PC-9 (cell line): ENCODE results near the gene FEZ2. TPM values are rescaled to one million over a fixed set of nuclear protein-coding genes. Genes with fewer than 3 reads are reported as not detected.

ENCODE experiments used
- BruUV-seq: library from RNA; stranded (reverse); fragments of 400-500 nt; replicated peaks from 2 replicates; lab custom pipeline; 2021; lab: Mats Ljungman, UMichigan
- CTCF ChIA-PET: fragments of 300-600 bp; sonication (Branson Sonifier 250); formaldehyde crosslinking; loops from one replicate; lab custom pipeline; 2022; ENCODE audit warnings: antibody characterized with exemption; lab: Charles Lee
- POLR2A ChIA-PET: fragments of 300-600 bp; sonication (Branson Sonifier 250); formaldehyde crosslinking; loops from one replicate; lab custom pipeline; 2022; ENCODE audit warnings: antibody characterized with exemption; ENCODE audit not compliant: unreplicated experiment; lab: Charles Lee
- DNase-seq, 2 experiments: peaks; one replicate each; pipeline versions ENCODE4 v3.0.0 to v3.0.0-alpha.2; 2015 to 2022; ENCODE audit warnings: mixed read lengths in 1 of 2
- H2AFZ ChIP-seq: fragments of 200-600 bp; sonication (generic); 2 replicates; pipeline ENCODE4 v1.8.1; 2017; ENCODE audit warnings: antibody characterized with exemption
- H3F3A ChIP-seq: fragments of 200-600 bp; sonication (generic); 2 replicates; pipeline ENCODE4 v1.8.1; 2017; ENCODE audit warnings: antibody characterized with exemption, mild to moderate bottlenecking, low read depth; ENCODE audit not compliant: insufficient read depth
- H3K27ac ChIP-seq: fragments of 200-600 bp; sonication (generic); 2 replicates; pipeline ENCODE4 v1.6.1; 2016; ENCODE audit warnings: mixed run types
- H3K27me3 ChIP-seq: fragments of 200-600 bp; sonication (generic); 2 replicates; pipeline ENCODE4 v1.6.1; 2016; ENCODE audit warnings: low read depth, mixed run types; ENCODE audit not compliant: insufficient read depth
- H3K36me3 ChIP-seq: fragments of 200-600 bp; sonication (generic); 2 replicates; pipeline ENCODE4 v1.6.1; 2016; ENCODE audit warnings: low read depth, mixed run types
- H3K4me1 ChIP-seq: fragments of 200-600 bp; sonication (generic); replicated peaks from 2 replicates; pipeline ENCODE4 v1.6.1; 2016; ENCODE audit warnings: mixed run types; ENCODE audit not compliant: insufficient read depth
- H3K4me2 ChIP-seq: fragments of 200-600 bp; sonication (generic); 2 replicates; pipeline ENCODE4 v1.6.1; 2017; ENCODE audit warnings: mixed run types
- H3K4me3 ChIP-seq: fragments of 200-600 bp; sonication (generic); 2 replicates; pipeline ENCODE4 v1.6.1; 2016; ENCODE audit warnings: mixed run types
- H3K79me2 ChIP-seq: fragments of 200-600 bp; sonication (generic); 2 replicates; pipeline ENCODE4 v1.6.1; 2017; ENCODE audit warnings: low read depth, mixed run types
- H3K9me2 ChIP-seq: fragments of 200-600 bp; sonication (generic); 2 replicates; pipeline ENCODE4 v1.8.1; 2017; ENCODE audit warnings: mild to moderate bottlenecking; ENCODE audit not compliant: insufficient read depth
- H3K9me3 ChIP-seq: fragments of 200-600 bp; sonication (generic); 2 replicates; pipeline ENCODE4 v1.8.1; 2016; ENCODE audit warnings: low read depth; ENCODE audit not compliant: insufficient read depth
- H4K20me1 ChIP-seq: fragments of 200-600 bp; sonication (generic); 2 replicates; pipeline ENCODE4 v1.8.1; 2017; ENCODE audit not compliant: insufficient read depth
- CTCF ChIP-seq: fragments of 200-600 bp; sonication (generic); conservative IDR thresholded peaks from 2 replicates; pipeline ENCODE4 v1.6.1; 2017; ENCODE audit warnings: mixed run types, antibody characterized with exemption, mild to moderate bottlenecking, moderate library complexity
- EZH2 ChIP-seq: fragments of 200-600 bp; sonication (generic); IDR thresholded peaks from 2 replicates; pipeline ENCODE4 v1.8.0; 2017; ENCODE audit warnings: antibody characterized with exemption, low read depth
- intact Hi-C: fragments of 100-400 bp; cut with micrococcal nuclease; formaldehyde crosslinking; loops from one replicate; pipeline ENCODE4 v1.10.0; 2022; ENCODE audit not compliant: unreplicated experiment
- total RNA-seq: library from RNA; stranded (reverse); gene quantifications from 2 replicates; pipeline ENCODE4 v1.2.3, GENCODE V29; 2021

Gene FEZ2
- total RNA-seq, 1 experiment from 2014 or later, result 33.9 TPM

GRCh38 chr2:36568516-36569246, 29.3 kb downstream of the FEZ2 start:
- intact Hi-C loops, result no loop called here
- H3K27me3 ChIP-seq, result no peaks in the 10 kb centered on the region
- peaks cover 46% of the 10 kb centered on the region for H3K4me1 ChIP-seq
- H3K9me3 ChIP-seq, result no peaks in the 10 kb centered on the region
- peak overlapping the region; percentile 30 for H3K4me2 ChIP-seq
- CTCF ChIA-PET, result interaction anchor here (0.5 kb wide), 1 partner anchor 433 kb away, joined by 12 read pairs; no protein-coding TSS in a partner anchor
- peak in 1 of 2 experiments; percentile 72 for DNase-seq
- H3K79me2 ChIP-seq, result peaks cover 25% of the 10 kb centered on the region
- POLR2A ChIA-PET, result interaction anchor here (0.8 kb wide), 1 partner anchor 1101 kb away, joined by 10 read pairs; no protein-coding TSS in a partner anchor
- peaks cover 23% of the 10 kb centered on the region for H3K36me3 ChIP-seq
- H3K9me2 ChIP-seq, result no peaks in the 10 kb centered on the region
- no peak overlapping the region; the same call in 1 of the 2 replicates for H3K4me3 ChIP-seq
- no peak for TF ChIP-seq EZH2
- H3F3A ChIP-seq, result peaks cover 23% of the 10 kb centered on the region
- H4K20me1 ChIP-seq, result no peaks in the 10 kb centered on the region
- peak overlapping the region; percentile 69 for H3K27ac ChIP-seq
- no peak overlapping the region for H2AFZ ChIP-seq
- BruUV-seq, result TSS peak; percentile 58

GRCh38 chr2:36567711-36568408, 30.1 kb downstream of the FEZ2 start:
- Histone ChIP-seq H3K9me3 (no peaks in the 10 kb centered on the region), H3K27ac (peak overlapping the region; percentile 69), H3K9me2 (no peaks in the 10 kb centered on the region), H4K20me1 (no peaks in the 10 kb centered on the region), H3K79me2 (peaks cover 25% of the 10 kb centered on the region), H3K27me3 (no peaks in the 10 kb centered on the region), H3K36me3 (peaks cover 21% of the 10 kb centered on the region), H3K4me1 (peaks cover 54% of the 10 kb centered on the region), H2AFZ (no peak overlapping the region), H3F3A (peaks cover 31% of the 10 kb centered on the region), H3K4me3 (no peak overlapping the region), H3K4me2 (no peak overlapping the region)
- ChIA-PET CTCF (no interaction called here), POLR2A (interaction anchor here (0.5 kb wide), 1 partner anchor 41 kb away, joined by 3 read pairs; no protein-coding TSS in a partner anchor)
- no peak for DNase-seq
- no TSS peak for BruUV-seq
- no peak for TF ChIP-seq CTCF
- TF ChIP-seq EZH2, result no peak
- intact Hi-C loops, result no loop called here

GRCh38 chr2:36566887-36567286, 31.1 kb downstream of the FEZ2 start:
- no peaks in the 10 kb centered on the region for H3K27me3 ChIP-seq
- intact Hi-C loops, result no loop called here
- H3K4me1 ChIP-seq, result peaks cover 64% of the 10 kb centered on the region
- no peak for DNase-seq
- no TSS peak for BruUV-seq
- H3K9me2 ChIP-seq, result no peaks in the 10 kb centered on the region
- no peak overlapping the region for H3K4me2 ChIP-seq
- peaks cover 28% of the 10 kb centered on the region for H3K79me2 ChIP-seq
- no peak overlapping the region for H3K27ac ChIP-seq
- TF ChIP-seq EZH2 (no peak), CTCF (no peak)
- H2AFZ ChIP-seq, result no peak overlapping the region
- H3K4me3 ChIP-seq, result no peak overlapping the region
- POLR2A ChIA-PET, result no interaction called here
- CTCF ChIA-PET, result no interaction called here
- peaks cover 21% of the 10 kb centered on the region for H3K36me3 ChIP-seq
- peaks cover 41% of the 10 kb centered on the region for H3F3A ChIP-seq
- H4K20me1 ChIP-seq, result no peaks in the 10 kb centered on the region
- no peaks in the 10 kb centered on the region for H3K9me3 ChIP-seq
